ENCODE measurements around the gene SNRNP40.

Gene SNRNP40

GRCh38 chr1:31227891-31228568 is 68.6 kb downstream of the SNRNP40 start:
- DNase-seq = no peak

DNA sequence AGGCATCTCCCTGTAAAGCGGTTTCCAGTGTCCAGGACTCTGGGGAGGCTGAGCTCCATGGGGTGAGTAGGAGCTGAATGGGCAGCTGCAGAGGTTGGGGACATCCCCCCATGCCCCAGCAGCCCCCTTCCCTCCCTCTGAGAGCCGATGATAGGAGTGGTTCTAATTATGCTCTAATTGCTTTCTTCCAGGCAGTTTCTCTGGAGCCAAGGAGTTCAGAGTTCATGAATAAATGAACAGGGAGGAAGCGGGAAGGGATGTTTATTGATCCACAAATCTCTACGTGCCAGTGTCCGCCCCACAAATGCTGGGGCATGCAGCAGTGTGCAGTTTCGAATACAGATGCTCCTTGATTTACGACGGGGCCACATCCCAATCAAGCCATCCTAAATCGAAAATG is 72.5 kb downstream of the SNRNP40 start:
- no peak for DNase-seq

GRCh38 chr1:31222176-31222575 is 74.4 kb downstream of the SNRNP40 start:
- no peak for DNase-seq

- no peak for DNase-seq
Observed at GRCh38 chr1:31221072-31221471, 75.5 kb downstream of the SNRNP40 start.

DNA sequence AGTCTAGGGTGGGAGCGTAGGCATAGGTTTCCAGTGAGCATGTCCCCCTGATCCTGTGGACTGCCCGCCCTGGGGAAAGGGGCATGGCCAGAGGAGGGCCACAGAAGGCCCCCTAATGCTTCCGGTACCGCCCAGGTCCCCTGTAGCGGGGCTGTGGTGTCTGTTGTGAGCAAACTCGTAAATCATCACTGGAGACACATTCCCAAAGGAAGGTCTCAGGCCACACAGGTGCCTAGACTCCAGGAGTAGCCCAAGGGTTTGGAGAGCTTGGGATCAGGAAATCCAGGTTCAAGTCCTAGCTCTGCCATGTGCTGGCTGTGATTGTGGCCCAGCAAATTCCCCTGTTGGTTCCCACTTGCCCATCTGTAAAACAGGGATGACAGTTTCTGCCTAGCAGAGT is 77.1 kb downstream of the SNRNP40 start:
- no peak for DNase-seq

GRCh38 chr1:31218705-31219104 is 77.9 kb downstream of the SNRNP40 start:
- DNase-seq = no peak

GRCh38 chr1:31216016-31216415 is 80.6 kb downstream of the SNRNP40 start:
- DNase-seq = no peak

DNA sequence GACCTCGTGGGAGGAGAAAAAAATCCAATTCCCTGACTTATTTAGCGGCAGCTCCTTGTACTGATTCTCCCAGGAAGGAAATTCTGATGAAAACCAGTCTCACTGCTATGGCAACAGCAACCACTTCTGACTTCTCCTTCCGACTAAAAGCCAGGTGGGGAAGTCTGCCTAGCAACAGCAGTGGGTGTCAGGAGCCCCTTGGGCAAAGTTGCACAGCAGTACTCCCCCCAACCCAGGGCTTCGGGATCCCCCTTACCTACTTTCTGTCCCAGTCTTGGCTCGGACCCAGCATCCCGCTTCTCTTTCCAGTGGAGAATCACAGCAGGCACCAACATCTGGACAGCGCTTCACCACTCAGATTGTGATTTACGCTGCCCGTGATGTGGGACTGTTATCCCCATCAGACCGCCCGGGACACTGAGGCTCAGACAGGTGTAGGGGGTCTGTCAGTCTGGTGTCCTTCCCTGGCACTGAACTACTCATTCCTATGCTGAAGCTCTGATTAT is 81.5 kb downstream of the SNRNP40 start:
- no peak for DNase-seq

- no peak for DNase-seq
Observed at GRCh38 chr1:31214316-31215064, 82.1 kb downstream of the SNRNP40 start.

Data from NCI-H226 (cell line).